Measurements from ENCODE around the gene IGSF21. TPM values are rescaled to one million over a fixed set of nuclear protein-coding genes. Genes with fewer than 3 reads are reported as not detected.
A peak's percentile ranks its signal among the peaks of the same experiment; 100 is the strongest.

IGSF21 gene
- polyA plus RNA-seq, 1 of the 3 experiments (the other 2 are of a cell fraction) = not detected

DNA sequence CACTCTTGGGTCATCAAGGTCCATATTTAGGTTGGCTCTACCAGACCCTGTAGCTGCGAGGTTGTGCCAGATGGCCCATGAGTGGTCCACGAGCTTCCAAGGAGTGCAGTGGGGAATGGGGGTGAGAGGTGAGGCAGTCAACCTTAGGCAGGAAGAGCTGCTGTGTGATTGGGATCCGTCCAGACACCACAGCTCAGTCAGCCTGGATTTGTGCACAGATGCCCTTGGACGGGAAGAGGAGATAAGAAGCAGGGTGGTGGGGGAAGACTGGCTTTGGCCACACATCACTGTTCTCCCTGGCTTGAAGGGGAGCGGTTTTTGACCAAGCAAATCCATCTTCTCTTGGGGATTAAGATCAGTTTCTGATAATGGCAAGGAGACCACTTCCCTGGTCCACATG lies 130.6 kb downstream of the IGSF21 start:
- Histone ChIP-seq H3K27ac (ENCODE audit: low read depth in 2 of 2, low read length in 1 of 2) (peak overlapping the region in 1 of 2 experiments; percentile 14; a peak in 1 of 4 replicates), H3K9me2 (no peaks in the 10 kb centered on the region), H3K4me1 (ENCODE audit: control insufficient read depth in 1 of 2, insufficient read depth in 2 of 2, low read depth in 1 of 2, low read length in 1 of 2) (peaks cover 0 to 18% of the 10 kb centered on the region in 2 experiments; a peak in 2 of 4 replicates), H3K36me3 (replicated peaks in 1 of 2; ENCODE audit: control insufficient read depth in 1 of 2, insufficient read depth in 2 of 2, low read length in 1 of 2) (no peaks in the 10 kb centered on the region), H3K4me3 (ENCODE audit: low read depth in 2 of 2, low read length in 1 of 2) (no peak overlapping the region), H3F3A (replicated peaks; ENCODE audit: insufficient read depth) (no peaks in the 10 kb centered on the region), H2AFZ (ENCODE audit: low read depth) (no peak overlapping the region), H3K9me3 (no peaks in the 10 kb centered on the region), H3K27me3 (ENCODE audit: insufficient read depth) (no peaks in the 10 kb centered on the region), H3K9ac (no peak overlapping the region), H3K4me2 (no peak overlapping the region), H3K79me2 (ENCODE audit: insufficient read depth) (no peaks in the 10 kb centered on the region), H4K20me1 (ENCODE audit: insufficient read depth) (no peaks in the 10 kb centered on the region)
- ChIA-PET POLR2A (no interaction called here), CTCF (interaction anchor here (0.8 to 1.4 kb wide), 9 partner anchors 9 to 315 kb away, joined by 3 to 5 read pairs (median 3); partner anchors contain the start of gene IGSF21)
- WGBS (ENCODE audit: low lambda C conversion rate) = 3% methylated on average over 5 of the region's 5 CpGs
- peak; percentile 60 for DNase-seq
- TF ChIP-seq GATA2 (CRISPR knock-in tag; IDR thresholded peaks at IDR 0.05) (peak; percentile 79), PBX3 (IDR thresholded peaks at IDR 0.05) (no peak), IRF3 (IDR thresholded peaks at IDR 0.05; ENCODE audit: low read depth, low read length) (no peak), EP300 (IDR thresholded peaks at IDR 0.05; ENCODE audit: borderline replicate concordance in 1 of 2, low read depth in 1 of 2, low read length in 1 of 2) (peak in 1 of 2 experiments; percentile 37; a peak in 1 of 4 replicates), CHD2 (IDR thresholded peaks at IDR 0.05; ENCODE audit: low read length, partially characterized antibody) (peak; percentile 18)
- TF ChIP-seq, protein P1, sequence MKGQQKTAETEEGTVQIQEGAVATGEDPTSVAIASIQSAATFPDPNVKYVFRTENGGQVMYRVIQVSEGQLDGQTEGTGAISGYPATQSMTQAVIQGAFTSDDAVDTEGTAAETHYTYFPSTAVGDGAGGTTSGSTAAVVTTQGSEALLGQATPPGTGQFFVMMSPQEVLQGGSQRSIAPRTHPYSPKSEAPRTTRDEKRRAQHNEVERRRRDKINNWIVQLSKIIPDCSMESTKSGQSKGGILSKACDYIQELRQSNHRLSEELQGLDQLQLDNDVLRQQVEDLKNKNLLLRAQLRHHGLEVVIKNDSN (IDR thresholded peaks at IDR 0.05; ENCODE audit: borderline replicate concordance, low read depth) = no peak

DNA sequence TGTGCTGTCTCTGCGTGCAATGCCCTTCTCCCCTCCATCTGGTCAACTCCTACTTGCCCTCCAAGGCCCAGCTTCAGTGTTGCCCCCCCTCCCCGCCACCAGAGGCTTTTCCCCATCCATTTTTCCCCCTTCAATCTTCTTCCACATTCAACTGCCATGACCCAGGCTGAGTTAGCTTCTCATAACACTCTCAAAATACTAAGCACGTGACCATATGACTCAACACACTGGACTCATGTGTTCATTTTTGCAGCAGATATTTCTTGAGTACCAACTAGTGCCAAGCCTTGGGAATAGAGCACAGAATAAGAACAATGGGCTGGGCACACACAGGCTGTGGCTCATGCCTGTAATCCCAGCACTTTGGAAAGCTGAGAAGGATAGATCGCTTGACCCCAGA lies 132.1 kb downstream of the IGSF21 start:
- no peak for DNase-seq
- CTCF ChIA-PET = interaction anchor here (0.8 to 1.7 kb wide), 7 partner anchors 8 to 342 kb away, joined by 3 to 5 read pairs (median 4); no protein-coding TSS in a partner anchor

More for the DNA sequence above, 132.1 kb downstream of the IGSF21 start:
- no peaks in the 10 kb centered on the region for H3K36me3 ChIP-seq (replicated peaks in 1 of 2; ENCODE audit: control insufficient read depth in 1 of 2, insufficient read depth in 2 of 2, low read length in 1 of 2)
- no peaks in the 10 kb centered on the region for H3K79me2 ChIP-seq (ENCODE audit: insufficient read depth)
- no peak overlapping the region for H3K9ac ChIP-seq
- TF ChIP-seq CHD2 (IDR thresholded peaks at IDR 0.05; ENCODE audit: low read length, partially characterized antibody) = no peak
- no peak for TF ChIP-seq SMC3 (IDR thresholded peaks at IDR 0.05; ENCODE audit: low read depth, low read length)
- TF ChIP-seq MAX (IDR thresholded peaks at IDR 0.05; ENCODE audit: low read depth) = no peak
- TF ChIP-seq NRF1 (IDR thresholded peaks at IDR 0.05; ENCODE audit: low read depth, low read length) = no peak
- TF ChIP-seq SIN3A (IDR thresholded peaks at IDR 0.05; ENCODE audit: borderline replicate concordance, low read depth, low read length) = no peak
- TF ChIP-seq GATA2 (CRISPR knock-in tag; IDR thresholded peaks at IDR 0.05) = no peak
- no peak for TF ChIP-seq EP300 (IDR thresholded peaks at IDR 0.05; ENCODE audit: borderline replicate concordance in 1 of 2, low read depth in 1 of 2, low read length in 1 of 2)
- TF ChIP-seq ELF1 (IDR thresholded peaks at IDR 0.05) = no peak
- TF ChIP-seq REST (IDR thresholded peaks at IDR 0.05; ENCODE audit: low read depth, low read length) = no peak
- no peak for TF ChIP-seq TCF12 (IDR thresholded peaks at IDR 0.05)
- TF ChIP-seq TEAD4 (IDR thresholded peaks at IDR 0.05; ENCODE audit: borderline replicate concordance, insufficient read depth) = no peak
- no peak for TF ChIP-seq IRF3 (IDR thresholded peaks at IDR 0.05; ENCODE audit: low read depth, low read length)
- no peak for TF ChIP-seq RXRA (IDR thresholded peaks at IDR 0.05; ENCODE audit: borderline replicate concordance, low read depth)
- no peak for TF ChIP-seq POLR2AphosphoS5 (IDR thresholded peaks at IDR 0.05; ENCODE audit: low read depth, low read length)
- TF ChIP-seq FOSL2 (IDR thresholded peaks at IDR 0.05; ENCODE audit: borderline replicate concordance, low read depth) = no peak
- H3K9me3 ChIP-seq = no peaks in the 10 kb centered on the region
- no peak overlapping the region for H3K4me2 ChIP-seq
- 28% methylated on average over 4 of the region's 4 CpGs for WGBS (ENCODE audit: low lambda C conversion rate)
- H3K9me2 ChIP-seq = no peaks in the 10 kb centered on the region
- POLR2A ChIA-PET = no interaction called here
- no peaks in the 10 kb centered on the region for H3K27me3 ChIP-seq (ENCODE audit: insufficient read depth)
- H2AFZ ChIP-seq (ENCODE audit: low read depth) = no peak overlapping the region
- no peaks in the 10 kb centered on the region for H3F3A ChIP-seq (replicated peaks; ENCODE audit: insufficient read depth)
- H3K4me3 ChIP-seq (ENCODE audit: low read depth in 2 of 2, low read length in 1 of 2) = no peak overlapping the region
- peaks cover 0 to 20% of the 10 kb centered on the region in 2 experiments; a peak in 2 of 4 replicates for H3K4me1 ChIP-seq (ENCODE audit: control insufficient read depth in 1 of 2, insufficient read depth in 2 of 2, low read depth in 1 of 2, low read length in 1 of 2)
- H3K27ac ChIP-seq (ENCODE audit: low read depth in 2 of 2, low read length in 1 of 2) = no peak overlapping the region
- no peaks in the 10 kb centered on the region for H4K20me1 ChIP-seq (ENCODE audit: insufficient read depth)
